Right forelimb (tissue), 1 donor: ENCODE measurements around the gene KIR2DL3.
"Not testable (repeated sequence)": the region's sequence is repeated elsewhere in the genome, so short reads cannot be mapped to it uniquely, and the experiment has no call there.

ENCODE experiments used
- DNase-seq: peaks from one replicate; pipeline ENCODE4 v3.0.0-alpha.2; 2018

Gene KIR2DL3

GRCh38 chr19:54744080-54744479, 5.8 kb downstream of the KIR2DL3 start:
- DNase-seq: not testable (repeated sequence)

GRCh38 chr19:54747614-54748322, 9.5 kb downstream of the KIR2DL3 start:
- not testable (repeated sequence) for DNase-seq

GRCh38 chr19:54750276-54750675, 12.0 kb downstream of the KIR2DL3 start:
- DNase-seq: not testable (repeated sequence)

GRCh38 chr19:54756204-54757110, 18.1 kb downstream of the KIR2DL3 start:
- DNase-seq: not testable (repeated sequence)

GRCh38 chr19:54758577-54758976, 20.3 kb downstream of the KIR2DL3 start:
- DNase-seq: not testable (repeated sequence)

GRCh38 chr19:54764219-54764618, 25.9 kb downstream of the KIR2DL3 start:
- not testable (repeated sequence) for DNase-seq

- not testable (repeated sequence) for DNase-seq
Observed at GRCh38 chr19:54766464-54766863, 28.2 kb downstream of the KIR2DL3 start.

GRCh38 chr19:54769646-54770045, 31.3 kb downstream of the KIR2DL3 start, which contains the start of gene KIR2DL1:
KIR2DL1 (plus strand) TSS chr19:54769793; CDS start chr19:54769851, 58 bp downstream.
- DNase-seq: not testable (repeated sequence)

- DNase-seq: not testable (repeated sequence)
Observed at GRCh38 chr19:54770511-54770910, 32.2 kb downstream of the KIR2DL3 start.

- not testable (repeated sequence) for DNase-seq
Observed at GRCh38 chr19:54771018-54771960, 33.0 kb downstream of the KIR2DL3 start.

- DNase-seq: not testable (repeated sequence)
Observed at GRCh38 chr19:54772666-54773065, 34.4 kb downstream of the KIR2DL3 start.

GRCh38 chr19:54775095-54775815, 36.9 kb downstream of the KIR2DL3 start:
- DNase-seq: not testable (repeated sequence)

GRCh38 chr19:54775830-54776229, 37.5 kb downstream of the KIR2DL3 start:
- not testable (repeated sequence) for DNase-seq

- DNase-seq: not testable (repeated sequence)
Observed at GRCh38 chr19:54777851-54778250, 39.5 kb downstream of the KIR2DL3 start.

GRCh38 chr19:54778896-54779295, 40.6 kb downstream of the KIR2DL3 start:
- DNase-seq: not testable (repeated sequence)

GRCh38 chr19:54782916-54783315, 44.6 kb downstream of the KIR2DL3 start:
- DNase-seq: not testable (repeated sequence)

- not testable (repeated sequence) for DNase-seq
Observed at GRCh38 chr19:54786091-54786723, 47.9 kb downstream of the KIR2DL3 start.

- DNase-seq: not testable (repeated sequence)
Observed at GRCh38 chr19:54788154-54788553, 49.8 kb downstream of the KIR2DL3 start.

- no peak for DNase-seq
Observed at GRCh38 chr19:54790711-54791110, 52.4 kb downstream of the KIR2DL3 start.

GRCh38 chr19:54791476-54791875, 53.2 kb downstream of the KIR2DL3 start:
- no peak for DNase-seq

GRCh38 chr19:54792814-54793213, 54.5 kb downstream of the KIR2DL3 start:
- no peak for DNase-seq
